Measurements from ENCODE around the gene RAB5IF.

- TF ChIP-seq CTCF (IDR thresholded peaks at IDR 0.05) (no peak), POLR2A (IDR thresholded peaks at IDR 0.05) (no peak)
Observed at GRCh38 chr20:36562724-36563123, 42.9 kb upstream of the RAB5IF start.
